ENCODE results near the gene UBAC2.

UBAC2 gene

GRCh38 chr13:99419591-99420243, 219.1 kb downstream of the UBAC2 start:
- intact Hi-C loops (cut with DNase I): no loop called here
- DNase-seq: peak in 1 of 10 donors; percentile 47

GRCh38 chr13:99421271-99421670, 220.6 kb downstream of the UBAC2 start:
- intact Hi-C loops (cut with DNase I): no loop called here
- DNase-seq: peak in 2 of 10 donors; percentile 6 to 43

- DNase-seq: peak in 2 of 10 donors; percentile 24 to 53
- intact Hi-C loops (cut with DNase I): no loop called here
Measured at GRCh38 chr13:99421758-99422585, 221.3 kb downstream of the UBAC2 start.

- intact Hi-C loops (cut with DNase I): no loop called here
- peak in 1 of 10 donors; percentile 10 for DNase-seq
Measured at GRCh38 chr13:99422586-99423220, 222.0 kb downstream of the UBAC2 start.

- DNase-seq: peak in 1 of 10 donors; percentile 30
- intact Hi-C loops (cut with DNase I): no loop called here
Measured at GRCh38 chr13:99425485-99426341, 225.1 kb downstream of the UBAC2 start.

GRCh38 chr13:99426426-99426825, 225.8 kb downstream of the UBAC2 start:
- DNase-seq: no peak
- intact Hi-C loops (cut with DNase I): no loop called here

- no peak for DNase-seq
- intact Hi-C loops (cut with DNase I): loop anchor here (10.0 kb wide), 1 partner anchor 45 kb away; no protein-coding TSS in a partner anchor
Measured at GRCh38 chr13:99429670-99430069, 229.0 kb downstream of the UBAC2 start.

- intact Hi-C loops (cut with DNase I): loop anchor here (10.0 kb wide), 1 partner anchor 47 kb away; no protein-coding TSS in a partner anchor
- no peak for DNase-seq
Measured at GRCh38 chr13:99431927-99432608, 231.4 kb downstream of the UBAC2 start.

- intact Hi-C loops (cut with DNase I): loop anchor here (10.0 kb wide), 1 partner anchor 48 kb away; no protein-coding TSS in a partner anchor
- DNase-seq: peak in 5 of 10 donors; percentile 14 to 37 (median 21)
Measured at GRCh38 chr13:99432609-99433542, 232.2 kb downstream of the UBAC2 start.

- no peak for DNase-seq
- intact Hi-C loops (cut with DNase I): loop anchor here (10.0 kb wide), 1 partner anchor 49 kb away; no protein-coding TSS in a partner anchor
Measured at GRCh38 chr13:99433543-99434075, 233.0 kb downstream of the UBAC2 start.

- intact Hi-C loops (cut with DNase I): loop anchor here (10.0 kb wide), 1 partner anchor 50 kb away; no protein-coding TSS in a partner anchor
- no peak for DNase-seq
Measured at GRCh38 chr13:99434258-99434788, 233.7 kb downstream of the UBAC2 start.

GRCh38 chr13:99435116-99435515, 234.5 kb downstream of the UBAC2 start:
- DNase-seq: no peak

GRCh38 chr13:99435998-99436397, 235.3 kb downstream of the UBAC2 start:
- intact Hi-C loops (cut with DNase I): loop anchor here (10.0 kb wide), 1 partner anchor 51 kb away; no protein-coding TSS in a partner anchor
- no peak for DNase-seq

More at GRCh38 chr13:99435116-99435515, 234.5 kb downstream of the UBAC2 start:
- intact Hi-C loops (cut with DNase I): loop anchor here (10.0 kb wide), 1 partner anchor 50 kb away; no protein-coding TSS in a partner anchor

Data from posterior cingulate gyrus (tissue), 11 donors.